Activated gamma-delta T cell (primary cell): ENCODE results near the gene LIPC.

Source experiments
- DNase-seq: peaks from one replicate; lab custom pipeline; 2025; lab: John Stamatoyannopoulos, UW

LIPC gene

GRCh38 chr15:58458076-58458475 is 26.3 kb downstream of the LIPC start:
- DNase-seq: no peak

- DNase-seq: no peak
These were observed 27.3 kb downstream of the LIPC start for GRCh38 chr15:58459045-58459444.

- DNase-seq: no peak
These were observed 27.8 kb downstream of the LIPC start for GRCh38 chr15:58459560-58459959.

GRCh38 chr15:58460116-58460790 is 28.5 kb downstream of the LIPC start:
- no peak for DNase-seq

- no peak for DNase-seq
These were observed 29.1 kb downstream of the LIPC start for GRCh38 chr15:58460872-58461271.

- DNase-seq: no peak
These were observed 30.8 kb downstream of the LIPC start for GRCh38 chr15:58462547-58462946.

GRCh38 chr15:58462973-58463663 is 31.3 kb downstream of the LIPC start:
- DNase-seq: no peak

- DNase-seq: no peak
These were observed 32.2 kb downstream of the LIPC start for GRCh38 chr15:58463815-58464650.

GRCh38 chr15:58465070-58465469 is 33.3 kb downstream of the LIPC start:
- DNase-seq: no peak

- no peak for DNase-seq
These were observed 34.2 kb downstream of the LIPC start for GRCh38 chr15:58465866-58466517.

- DNase-seq: no peak
These were observed 34.8 kb downstream of the LIPC start for GRCh38 chr15:58466566-58466965.

- no peak for DNase-seq
These were observed 35.4 kb downstream of the LIPC start for GRCh38 chr15:58467121-58467721.

GRCh38 chr15:58467722-58468423 is 36.1 kb downstream of the LIPC start:
- no peak for DNase-seq

- no peak for DNase-seq
These were observed 37.9 kb downstream of the LIPC start for GRCh38 chr15:58469432-58470353.

GRCh38 chr15:58471348-58471747 is 39.6 kb downstream of the LIPC start:
- DNase-seq: no peak

- DNase-seq: no peak
These were observed 40.4 kb downstream of the LIPC start for GRCh38 chr15:58472221-58472620.

- DNase-seq: no peak
These were observed 41.2 kb downstream of the LIPC start for GRCh38 chr15:58472821-58473581.

GRCh38 chr15:58473724-58474123 is 41.9 kb downstream of the LIPC start:
- no peak for DNase-seq

- DNase-seq: no peak
These were observed 43.0 kb downstream of the LIPC start for GRCh38 chr15:58474741-58475323.
